K562 (cell line): Measurements from ENCODE around the gene DSP. TPM values are rescaled to one million over a fixed set of nuclear protein-coding genes. Genes with fewer than 3 reads are reported as not detected.

Source experiments
- ATAC-seq: fragments of 200-7000 bp; cut with Tn5 transposase; 3 replicates; pipeline ENCODE4 v1.9.1; 2020; ENCODE audit warnings: moderate library complexity
- BruUV-seq: library from RNA; stranded (reverse); fragments of 400-500 nt; replicated peaks from 2 replicates; lab custom pipeline; 2021; lab: Mats Ljungman, UMichigan
- CTCF ChIA-PET: fragments of 300-600 bp; formaldehyde crosslinking; extraction: SDS; loops from one replicate; lab custom pipeline; 2021; ENCODE audit warnings: low intra/inter-chr PET ratio; lab: Yijun Ruan, JAX
- POLR2A ChIA-PET: fragments of 300-600, 350-650 bp; sonication (Branson Sonifier 250); formaldehyde crosslinking; extraction: SDS; loops from one replicate; lab custom pipeline; 2021; ENCODE audit warnings: antibody characterized with exemption, inconsistent platforms; lab: Yijun Ruan, JAX
- DNase-seq, 4 experiments: peaks; one replicate each; pipeline versions ENCODE4 v3.0.0 to v3.0.0-alpha.2; 2011 to 2018; ENCODE audit warnings: low spot score in 3 of 4, mixed read lengths in 3 of 4; ENCODE audit errors: extremely low read depth in 1 of 4
- FAIRE-seq: peaks from 2 replicates; lab custom pipeline; 2011; peaks lifted over from hg19 to GRCh38; lab: Jason Lieb, UNC
- H2AFZ ChIP-seq: 2 replicates; pipeline ENCODE4 v1.6.0; 2011; ENCODE audit warnings: low read depth, low read length, control low read depth, inconsistent platforms
- H3K27ac ChIP-seq: fragments of 200-600 bp; 3 replicates; pipeline ENCODE4 v1.8.0; 2011; ENCODE audit warnings: low read depth, mild to moderate bottlenecking, control low read depth, inconsistent platforms, low read length, moderate library complexity, mixed read lengths; ENCODE audit errors: extremely low read depth
- H3K27me3 ChIP-seq, 2 experiments: fragments of 300-600 bp in 1 of 2; 2 replicates in 1 of 2; 3 replicates in 1 of 2; pipeline versions ENCODE4 v1.6.0 to v1.8.0; 2011; ENCODE audit warnings: inconsistent platforms in 2 of 2, low read length in 2 of 2, mild to moderate bottlenecking in 1 of 2, mixed read lengths in 1 of 2, moderate library complexity in 1 of 2; ENCODE audit not compliant: control insufficient read depth in 2 of 2, insufficient read depth in 2 of 2
- H3K36me3 ChIP-seq: fragments of 300-600 bp; 3 replicates; pipeline ENCODE4 v1.8.0; 2011; ENCODE audit warnings: mild to moderate bottlenecking, low read length, inconsistent platforms; ENCODE audit not compliant: control insufficient read depth, insufficient read depth
- H3K4me1 ChIP-seq, 2 experiments: fragments of 200-600 bp in 1 of 2; replicated peaks in 1 of 2; 2 replicates in 1 of 2; 3 replicates in 1 of 2; pipeline versions ENCODE4 v1.5.1 to v1.8.0; 2011; ENCODE audit warnings: inconsistent platforms in 2 of 2, low read length in 2 of 2, mild to moderate bottlenecking in 1 of 2, mixed read lengths in 1 of 2, moderate library complexity in 1 of 2; ENCODE audit not compliant: control insufficient read depth in 2 of 2, insufficient read depth in 2 of 2
- H3K4me2 ChIP-seq: 2 replicates; pipeline ENCODE4 v1.6.1; 2011; ENCODE audit warnings: low read length, control low read depth, inconsistent platforms, mixed read lengths; ENCODE audit not compliant: insufficient read depth
- H3K4me3 ChIP-seq: fragments of 200-600 bp; sonication (generic), shearing (Covaris generic); 2 replicates; pipeline ENCODE4 v1.5.1; 2016; ENCODE audit warnings: control low read depth, inconsistent platforms
- H3K79me2 ChIP-seq: fragments of 200-600 bp; 3 replicates; pipeline ENCODE4 v1.8.0; 2011; ENCODE audit warnings: low read length, inconsistent platforms; ENCODE audit not compliant: control insufficient read depth, insufficient read depth
- H3K9ac ChIP-seq, 2 experiments: 2 replicates each; pipeline versions ENCODE4 v1.6.0 to v1.6.1; 2011; ENCODE audit warnings: low read depth in 2 of 2, low read length in 2 of 2, control low read depth in 1 of 2, inconsistent platforms in 1 of 2, mild to moderate bottlenecking in 1 of 2, mixed read lengths in 1 of 2; ENCODE audit not compliant: insufficient read depth in 1 of 2
- H3K9me1 ChIP-seq: one replicate; pipeline ENCODE4 v1.6.0; 2011; ENCODE audit warnings: inconsistent platforms, mild to moderate bottlenecking, low read length, moderate library complexity; ENCODE audit not compliant: control insufficient read depth, insufficient read depth
- H3K9me3 ChIP-seq: replicated peaks from 2 replicates; pipeline ENCODE4 v1.5.1; 2011; ENCODE audit warnings: low read depth, low read length, inconsistent platforms; ENCODE audit not compliant: control insufficient read depth, insufficient read depth
- H4K20me1 ChIP-seq: replicated peaks from 2 replicates; pipeline ENCODE4 v1.6.1; 2011; ENCODE audit warnings: low read length, inconsistent platforms, mixed read lengths; ENCODE audit not compliant: control insufficient read depth, insufficient read depth
- ATF2 ChIP-seq: sonication (generic); formaldehyde crosslinking; IDR thresholded peaks from 2 replicates; pipeline ENCODE4 v1.8.1; 2022; ENCODE audit warnings: missing genetic modification reagents
- BRCA1 ChIP-seq, 2 experiments: fragments of 450-650 bp in 1 of 2; sonication (generic) in 1 of 2; formaldehyde crosslinking in 1 of 2; IDR thresholded peaks; 2 replicates each; pipeline versions ENCODE4 v1.5.0 to v1.6.1; 2017 to 2020; ENCODE audit warnings: mild to moderate bottlenecking in 1 of 2, missing genetic modification reagents in 1 of 2
- CHD2 ChIP-seq: IDR thresholded peaks from 2 replicates; pipeline ENCODE4 v1.6.1; 2011; ENCODE audit warnings: low read depth, low read length
- GABPB1 ChIP-seq: sonication (generic); formaldehyde crosslinking; IDR thresholded peaks from 2 replicates; pipeline ENCODE4 v1.8.0; 2022; ENCODE audit warnings: mild to moderate bottlenecking, missing genetic modification reagents
- GTF2A2 ChIP-seq: IDR thresholded peaks from 2 replicates; pipeline ENCODE4 v1.6.1; 2016; ENCODE audit warnings: mild to moderate bottlenecking, missing genetic modification characterization, missing compliant biosample characterization
- HCFC1 ChIP-seq: IDR thresholded peaks from 2 replicates; pipeline ENCODE4 v1.6.1; 2012; ENCODE audit warnings: low read depth, low read length, improper control_type of control experiment
- HOXB6 ChIP-seq: fragments of 250-450 bp; sonication (Bioruptor Pico); IDR thresholded peaks from 2 replicates; pipeline ENCODE4 v1.5.1; 2022; ENCODE audit warnings: mild to moderate bottlenecking, borderline replicate concordance
- KDM2B ChIP-seq: fragments of 250-450 bp; sonication (Bioruptor Pico); IDR thresholded peaks from 2 replicates; pipeline ENCODE4 v1.8.0; 2021; ENCODE audit warnings: mild to moderate bottlenecking, moderate library complexity
- MAFK ChIP-seq: IDR thresholded peaks from 2 replicates; pipeline ENCODE4 v1.6.1; 2011; ENCODE audit warnings: low read length, improper control_type of control experiment
- MEF2A ChIP-seq: IDR thresholded peaks from 2 replicates; pipeline ENCODE4 v1.6.1; 2011; ENCODE audit warnings: low read depth, mild to moderate bottlenecking, low read length, moderate library complexity; ENCODE audit not compliant: control insufficient read depth
- NR4A1 ChIP-seq, 2 experiments: fragments of 250-450 bp in 1 of 2; fragments of 450-650 bp in 1 of 2; sonication (Bioruptor Pico) in 1 of 2; IDR thresholded peaks; 2 replicates each; pipeline versions ENCODE4 v1.4.0 to v1.6.1; 2016 to 2020; ENCODE audit warnings: mild to moderate bottlenecking in 2 of 2, missing compliant biosample characterization in 1 of 2, missing genetic modification characterization in 1 of 2, moderate library complexity in 1 of 2
- PHTF2 ChIP-seq: fragments of 250-450 bp; sonication (Bioruptor Pico); IDR thresholded peaks from 2 replicates; pipeline ENCODE4 v1.5.0; 2021; ENCODE audit warnings: mild to moderate bottlenecking
- POLR3A ChIP-seq: IDR thresholded peaks from 2 replicates; pipeline ENCODE4 v1.6.1; 2011; ENCODE audit warnings: borderline replicate concordance, mild to moderate bottlenecking, moderate library complexity; ENCODE audit not compliant: insufficient read length, insufficient read depth; ENCODE audit errors: extremely low read depth
- SMARCA4 ChIP-seq: fragments of 450-650 bp; IDR thresholded peaks from 2 replicates; pipeline ENCODE4 v1.6.1; 2016
- SRSF9 ChIP-seq: fragments of 200-400 bp; formaldehyde crosslinking; IDR thresholded peaks from 2 replicates; pipeline ENCODE4 v1.6.1; 2017; ENCODE audit warnings: low read depth, low read length, borderline replicate concordance
- ZNF778 ChIP-seq: fragments of 450-650 bp; formaldehyde crosslinking; IDR thresholded peaks from 2 replicates; pipeline ENCODE4 v1.4.0; 2020; ENCODE audit warnings: mild to moderate bottlenecking, moderate library complexity
- WGBS: fragments of 100-300 bp; shearing (Covaris generic); methylation state at CpG from one replicate; pipeline ENCODE4 v1.1.6; 2016; ENCODE audit warnings: low coverage, mixed read lengths; ENCODE audit not compliant: insufficient coverage; ENCODE audit errors: missing lambda C conversion rate; 5-methylcytosine and 5-hydroxymethylcytosine counted together
- in situ Hi-C: fragments of 300-500 bp; cut with MboI; formaldehyde crosslinking; loops from 4 replicates; pipeline ENCODE4 v1.15.0; 2018; ENCODE audit warnings: inconsistent platforms, mixed read lengths
- intact Hi-C: fragments of 100-400 bp; cut with micrococcal nuclease; formaldehyde crosslinking; loops from 2 replicates; pipeline ENCODE4 v1.14.2; 2022
- polyA plus RNA-seq, 8 experiments: library from polyadenylated mRNA; depleted of rRNA in 4 of 8; stranded (reverse) in 5 of 8; unstranded in 3 of 8; fragments of >200 nt; fragmentation: Nextera tagmentation in 2 of 8; fragmentation: Illumina TruSeq in 1 of 8; extraction: Ambion mirVana in 2 of 8; extraction: Trizol in 1 of 8; gene quantifications; 2 replicates each; pipeline versions ENCODE4 v1.2.1 to v1.2.3, GENCODE V29; 2011 to 2014; ENCODE audit warnings: inconsistent platforms in 1 of 8, missing spikeins in 1 of 8
- total RNA-seq, 7 experiments: library from RNA; depleted of rRNA in 6 of 7; stranded (reverse); fragments of >200 nt in 6 of 7; fragmentation: Illumina TruSeq in 2 of 7; extraction: Trizol in 2 of 7; gene quantifications; 2 replicates each; pipeline versions ENCODE4 v1.2.1 to v1.2.3, GENCODE V29; 2011 to 2021; ENCODE audit warnings: low replicate concordance in 1 of 7

Gene DSP
- total and polyA plus RNA-seq, 9 of the 15 experiments (the other 6 are each of a cell fraction or from before 2014, with no cell fraction given) = under 0.01 to 0.24 (median 0.03) TPM; not detected in 2

DNA sequence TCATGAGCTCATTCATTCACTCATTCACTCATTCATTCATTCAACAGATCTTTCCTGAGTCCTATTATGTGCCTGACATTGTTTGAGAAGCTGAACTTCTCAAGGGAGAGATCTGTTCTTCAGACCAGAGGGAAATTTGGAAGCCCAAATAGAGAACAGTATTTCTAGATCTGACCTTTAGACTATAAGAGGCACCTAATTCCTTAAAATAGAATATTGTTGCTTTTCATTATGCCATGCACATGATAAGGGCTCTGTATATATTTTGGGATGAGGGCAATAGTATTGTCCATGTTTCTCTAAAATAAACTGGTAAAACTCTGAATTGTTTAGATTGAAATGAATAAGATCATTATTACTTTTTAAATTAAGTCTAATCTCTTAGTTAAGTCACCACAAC is 18.6 kb upstream of the DSP start (continued):
- TF ChIP-seq SRSF9 (no peak), HOXB6 (CRISPR knock-in tag) (no peak), MEF2A (no peak), NR4A1 (CRISPR knock-in tag; IDR thresholded peaks at IDR 0.05) (no peak), NR4A1 (tag; IDR thresholded peaks at IDR 0.05) (no peak)
- TF ChIP-seq, all 486 proteins: peak for 0

- in situ Hi-C loops (no loop called here), intact Hi-C loops (no loop called here)
- no peak overlapping the region for H2AFZ ChIP-seq
- CTCF ChIA-PET = no interaction called here
- no peak for TF ChIP-seq CHD2
- TF ChIP-seq POLR3A = no peak
- no peak for TF ChIP-seq MAFK
- TF ChIP-seq ZNF778 (CRISPR knock-in tag) = no peak
- TF ChIP-seq HCFC1 = no peak
- TF ChIP-seq GABPB1 (CRISPR knock-in tag) = no peak
- no peak for TF ChIP-seq PHTF2
- TF ChIP-seq SMARCA4 = no peak
- no peak for TF ChIP-seq GTF2A2 (tag)
- TF ChIP-seq BRCA1 (IDR thresholded peaks at IDR 0.05) = no peak
- no peak for TF ChIP-seq BRCA1 (CRISPR knock-in tag; IDR thresholded peaks at IDR 0.05)
- TF ChIP-seq KDM2B (CRISPR knock-in tag) = no peak
- TF ChIP-seq ATF2 (CRISPR knock-in tag) = no peak
- DNase-seq = no peak
- H3K27me3 ChIP-seq = peaks cover 27 to 42% of the 10 kb centered on the region in 2 experiments
- no peaks in the 10 kb centered on the region for H3K9me1 ChIP-seq
- FAIRE-seq = no peak
- no peak overlapping the region for H3K4me3 ChIP-seq
- ATAC-seq = no peak
- H3K27ac ChIP-seq = no peak overlapping the region
- H3K9me3 ChIP-seq = no peaks in the 10 kb centered on the region
- H4K20me1 ChIP-seq = no peaks in the 10 kb centered on the region
- H3K4me2 ChIP-seq = no peak overlapping the region
- no TSS peak for BruUV-seq
- no peak overlapping the region for H3K9ac ChIP-seq
- no peaks in the 10 kb centered on the region for H3K79me2 ChIP-seq
- no peaks in the 10 kb centered on the region for H3K36me3 ChIP-seq
- POLR2A ChIA-PET = interaction anchor here (0.8 kb wide), 1 partner anchor 25 kb away, joined by 3 read pairs; no protein-coding TSS in a partner anchor
- no peaks in the 10 kb centered on the region for H3K4me1 ChIP-seq
- 0% methylated on average over 2 of the region's 2 CpGs for WGBS
These were observed 17.5 kb upstream of the DSP start for GRCh38 chr6:7523922-7524321.
